Forelimb muscle (tissue), 1 donor: Measurements from ENCODE around the gene SGPL1. TPM values are rescaled to one million over a fixed set of nuclear protein-coding genes. Genes with fewer than 3 reads are reported as not detected.

Experiments
- DNase-seq: peaks from one replicate; pipeline ENCODE4 v3.0.0-alpha.2; 2013; ENCODE audit warnings: low read depth
- polyA plus RNA-seq: library from polyadenylated mRNA; unstranded; fragments of 120-200 nt; gene quantifications from one replicate; pipeline ENCODE4 v1.2.1, GENCODE V29; 2013; ENCODE audit not compliant: insufficient read length

Gene SGPL1
- polyA plus RNA-seq, 1 donor: 26.7 TPM

DNA sequence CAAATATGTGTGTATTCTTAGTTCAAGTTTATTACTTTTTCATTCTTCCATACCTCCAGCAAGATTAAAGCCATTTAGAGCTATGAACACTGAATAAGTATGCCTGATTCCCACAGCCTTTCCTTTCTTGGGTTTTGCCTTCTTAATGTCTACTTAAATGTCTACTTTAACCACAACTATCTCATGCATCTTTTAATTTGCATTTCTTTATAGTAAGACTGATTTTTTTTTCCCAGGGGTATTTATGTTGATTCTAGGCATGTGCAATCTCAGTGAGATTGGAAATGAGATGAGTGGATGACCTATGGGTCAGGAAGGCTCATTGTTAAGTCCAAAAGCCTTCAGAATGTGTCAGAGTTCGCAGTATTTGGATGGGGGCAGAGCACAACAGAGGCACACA lies 69.0 kb downstream of the SGPL1 start:
- DNase-seq: no peak

DNA sequence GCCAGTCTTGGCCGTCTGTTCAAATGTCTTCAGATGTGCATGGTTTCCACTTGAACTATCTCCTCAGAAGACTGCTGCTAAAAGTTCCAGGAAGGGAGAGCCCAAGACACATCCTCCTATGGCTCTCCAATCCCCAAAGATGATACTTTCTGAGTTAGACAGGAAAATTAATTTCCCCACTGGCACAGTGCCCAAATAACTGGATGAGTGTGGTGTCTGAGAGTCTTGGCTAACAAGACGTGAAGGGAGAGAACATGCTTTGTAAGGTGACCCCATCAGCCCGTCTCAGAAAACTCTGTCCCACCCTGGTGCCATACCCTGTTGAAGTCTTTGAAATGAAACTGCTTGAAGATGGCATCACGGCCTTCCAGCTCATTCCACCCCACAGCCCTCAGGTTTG lies 69.7 kb downstream of the SGPL1 start:
- DNase-seq: no peak

DNA sequence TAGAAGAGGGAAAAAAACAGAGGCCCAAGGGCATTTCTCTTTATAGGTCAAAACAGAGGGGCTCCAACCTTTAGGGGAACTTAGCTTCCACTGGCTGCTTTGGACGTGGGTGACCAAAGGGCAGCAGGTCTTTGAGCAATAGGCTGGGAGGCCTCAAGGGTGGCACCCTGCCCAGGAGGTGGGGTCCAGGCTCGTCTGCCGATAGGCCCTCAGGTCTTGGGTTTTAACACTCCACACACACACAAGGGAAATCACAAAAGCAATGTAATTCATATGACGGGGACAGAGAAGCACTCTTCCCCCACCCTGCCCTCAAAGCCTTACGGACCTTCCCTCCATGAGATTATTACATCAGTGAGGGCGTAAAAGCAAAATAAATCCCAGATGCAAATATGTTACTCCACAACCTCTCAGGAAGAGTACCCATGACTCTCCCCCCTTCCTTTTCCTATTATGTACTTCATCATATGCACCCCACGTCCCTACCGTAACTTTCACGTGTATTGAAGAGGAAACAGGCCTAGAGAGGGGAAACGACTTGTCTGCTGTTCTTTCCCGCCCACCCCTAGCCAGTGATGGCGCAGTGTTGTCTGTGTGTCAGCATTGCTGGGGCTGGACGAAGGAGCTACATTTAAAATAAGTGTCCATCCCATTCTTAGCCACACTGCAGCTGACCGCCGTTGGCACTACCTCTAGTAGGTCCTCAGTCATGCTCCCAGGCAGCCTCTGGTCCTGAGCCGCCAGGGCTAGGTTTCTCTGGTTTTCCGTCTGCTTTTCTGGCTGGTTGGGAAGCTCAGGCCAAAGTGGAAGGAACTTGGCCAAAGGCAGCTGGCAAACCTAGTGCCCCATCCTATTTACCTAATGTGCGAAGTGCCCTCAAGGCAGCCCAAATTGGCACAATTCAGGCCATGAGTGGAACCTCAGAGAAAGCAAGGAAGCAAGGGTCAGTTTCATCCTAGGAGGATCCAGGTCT lies 70.5 kb downstream of the SGPL1 start:
- no peak for DNase-seq

DNA sequence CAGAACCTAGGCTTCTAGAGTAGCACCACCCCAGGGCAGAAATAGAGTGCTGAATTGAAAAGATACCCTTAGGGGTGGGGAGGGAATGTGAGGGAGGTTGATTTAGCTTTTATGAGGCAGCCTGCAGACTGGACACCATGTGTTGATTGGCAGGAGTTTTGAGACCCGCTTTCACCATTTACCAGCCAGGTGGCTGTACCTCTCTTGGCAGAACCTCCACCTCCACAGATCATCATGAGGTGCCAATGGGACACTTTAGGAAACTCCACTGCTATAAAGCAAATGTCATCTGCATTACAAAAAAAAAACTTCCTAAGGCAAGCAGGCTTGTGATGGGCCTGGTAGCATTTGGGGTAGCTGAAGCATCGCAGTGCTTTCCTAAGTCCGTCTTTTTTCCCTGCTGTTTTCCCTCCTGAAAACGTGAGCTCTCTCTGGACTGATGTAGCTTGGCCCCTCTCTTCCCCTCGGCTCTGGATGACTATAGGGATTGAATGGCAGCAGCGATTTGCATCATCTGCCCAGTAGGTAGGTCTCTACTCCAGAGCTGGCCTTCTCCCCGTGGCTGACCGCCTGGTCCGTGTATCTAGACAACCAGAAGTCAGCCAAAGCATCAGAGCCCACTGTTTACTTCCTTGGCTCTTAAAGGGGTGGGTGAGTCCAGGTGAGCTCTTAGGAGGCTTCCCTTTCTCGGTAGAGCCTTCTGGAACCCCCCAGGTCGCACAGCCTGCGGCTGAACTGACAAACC lies 71.3 kb downstream of the SGPL1 start:
- no peak for DNase-seq

DNA sequence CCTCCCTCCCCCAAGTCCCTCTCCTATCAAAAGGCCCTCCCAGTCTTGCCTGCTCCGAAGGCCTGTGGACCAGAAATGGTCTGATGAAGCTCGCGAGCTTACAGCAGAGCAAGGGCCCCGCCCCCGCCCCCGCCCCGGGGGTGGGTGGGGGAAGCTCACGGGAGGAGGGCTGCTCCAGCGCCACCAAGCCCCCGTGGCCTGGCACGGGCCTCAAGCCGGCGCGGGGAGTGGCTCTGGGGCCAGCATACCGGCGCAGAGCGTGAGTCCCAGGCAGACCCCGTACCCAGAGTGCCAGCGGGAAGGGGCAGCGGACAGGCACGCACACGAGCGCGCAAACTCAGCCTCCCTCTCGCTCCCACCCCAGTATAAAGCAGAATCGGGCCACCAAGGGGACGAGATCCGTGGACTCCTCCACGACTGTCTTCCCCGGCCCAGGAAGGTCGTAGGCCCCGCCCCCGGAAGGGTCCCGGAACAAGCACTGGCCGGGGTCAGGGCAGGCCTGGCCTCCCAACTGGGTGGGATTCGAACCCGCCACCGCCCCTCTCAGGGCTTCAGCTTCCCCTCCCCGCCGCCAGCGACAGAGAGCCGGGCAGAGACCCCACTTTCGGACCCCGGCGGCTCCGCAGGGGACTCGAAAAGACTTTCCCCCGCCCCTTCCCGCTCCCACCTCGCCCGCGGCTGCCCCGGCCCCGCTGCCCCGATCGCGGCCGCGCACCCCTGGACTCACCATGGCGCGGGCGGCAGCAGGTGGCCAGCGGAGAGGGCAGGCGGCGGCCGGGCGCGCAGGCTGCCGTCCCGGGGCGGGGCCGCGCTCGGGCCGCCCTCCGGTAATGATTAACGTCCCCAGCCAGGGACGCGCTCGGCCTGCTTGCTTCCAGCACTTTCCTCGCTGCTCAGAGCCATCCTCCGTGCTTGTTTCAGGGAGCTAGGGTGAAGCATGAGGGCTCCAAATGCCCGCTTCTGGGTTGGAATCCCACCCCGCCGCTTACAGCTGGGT lies 72.4 kb downstream of the SGPL1 start, which contains the start of gene PCBD1:
Gene PCBD1 (minus strand): TSS at position 762 of the 997 bp plus-strand sequence. CDS start 32 bp downstream, at position 730.
- DNase-seq: peak; percentile 28

DNA sequence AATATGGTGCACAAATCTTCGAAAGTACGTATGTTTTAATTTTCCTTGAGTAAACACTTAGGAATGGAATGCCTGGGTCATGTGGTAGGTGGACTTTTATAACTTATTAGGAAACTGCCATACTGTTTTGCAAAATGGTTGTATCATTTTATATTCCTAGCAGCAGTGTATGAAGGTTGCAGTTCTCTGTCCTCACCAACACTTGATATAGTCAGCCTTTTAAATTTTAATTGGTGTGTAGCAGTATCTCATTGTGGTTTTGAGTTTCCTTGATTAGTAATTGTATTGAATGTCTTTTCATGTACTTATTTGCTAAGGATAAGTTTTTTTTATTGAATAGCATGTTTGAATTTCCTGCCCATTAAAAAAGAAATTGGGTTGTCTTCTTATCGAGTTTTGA lies 73.5 kb downstream of the SGPL1 start:
- DNase-seq: no peak

DNA sequence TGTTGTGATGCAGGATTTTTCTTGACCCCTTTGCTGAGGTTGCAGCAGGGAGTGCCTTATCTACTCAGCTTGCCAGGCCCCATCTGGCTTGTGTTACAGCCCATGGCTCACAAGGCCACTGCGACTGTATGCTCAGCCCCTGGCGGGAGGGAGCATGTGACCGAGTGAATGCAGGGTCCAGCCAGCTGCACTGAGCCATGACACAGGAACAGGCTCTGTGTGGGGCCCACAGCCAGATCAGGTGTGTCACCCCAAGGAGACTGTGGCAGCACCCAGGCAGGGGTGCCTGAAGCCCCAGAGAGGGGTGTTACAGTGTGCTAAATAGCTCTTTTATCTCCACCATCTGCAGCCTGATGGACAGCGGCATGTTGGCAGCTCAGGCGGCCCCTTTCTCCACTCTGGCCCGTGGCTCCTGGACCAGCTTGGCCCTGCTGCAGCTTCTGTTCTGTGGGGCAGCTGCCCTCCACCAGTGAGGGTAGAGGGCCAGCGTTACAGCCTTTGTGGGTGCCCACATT lies 75.2 kb downstream of the SGPL1 start:
- DNase-seq: no peak

DNA sequence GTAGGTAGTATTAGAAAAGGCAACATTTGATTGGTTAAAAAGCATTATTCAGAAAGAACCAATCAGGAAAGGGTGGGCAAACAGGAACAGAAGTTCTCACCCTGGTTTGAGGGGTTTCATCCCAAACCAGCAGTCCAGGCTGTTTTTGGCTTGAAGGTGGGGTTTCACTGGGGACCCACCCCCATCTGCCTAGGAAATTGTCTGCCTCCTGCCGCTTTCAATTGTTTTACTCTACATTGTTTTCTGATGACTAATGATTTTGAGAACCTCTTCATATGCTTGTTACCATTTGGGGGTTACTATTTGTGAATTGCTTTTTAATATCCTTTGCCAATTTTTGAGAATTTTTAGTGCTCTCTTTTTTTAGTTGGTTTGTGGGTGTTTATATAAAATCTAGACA lies 75.9 kb downstream of the SGPL1 start:
- no peak for DNase-seq

DNA sequence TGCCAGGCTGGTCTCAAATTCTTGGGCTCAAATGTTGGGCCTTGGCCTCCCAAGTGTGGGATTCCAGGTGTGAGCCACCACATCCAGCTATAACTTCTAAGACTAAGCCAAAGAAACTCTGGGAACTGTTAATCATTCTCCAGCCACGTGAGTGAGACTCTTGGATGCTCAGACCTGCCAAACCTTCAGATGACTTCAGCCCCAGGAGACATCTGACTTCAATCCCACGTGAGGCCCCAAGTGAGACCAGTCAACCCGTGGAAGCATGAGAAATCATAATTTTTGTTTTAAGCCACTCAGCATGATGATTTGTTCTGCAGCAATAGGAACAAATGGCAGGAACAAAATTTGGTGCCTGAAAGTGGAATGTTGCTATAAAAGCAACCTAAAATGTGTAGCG lies 76.9 kb downstream of the SGPL1 start:
- no peak for DNase-seq

DNA sequence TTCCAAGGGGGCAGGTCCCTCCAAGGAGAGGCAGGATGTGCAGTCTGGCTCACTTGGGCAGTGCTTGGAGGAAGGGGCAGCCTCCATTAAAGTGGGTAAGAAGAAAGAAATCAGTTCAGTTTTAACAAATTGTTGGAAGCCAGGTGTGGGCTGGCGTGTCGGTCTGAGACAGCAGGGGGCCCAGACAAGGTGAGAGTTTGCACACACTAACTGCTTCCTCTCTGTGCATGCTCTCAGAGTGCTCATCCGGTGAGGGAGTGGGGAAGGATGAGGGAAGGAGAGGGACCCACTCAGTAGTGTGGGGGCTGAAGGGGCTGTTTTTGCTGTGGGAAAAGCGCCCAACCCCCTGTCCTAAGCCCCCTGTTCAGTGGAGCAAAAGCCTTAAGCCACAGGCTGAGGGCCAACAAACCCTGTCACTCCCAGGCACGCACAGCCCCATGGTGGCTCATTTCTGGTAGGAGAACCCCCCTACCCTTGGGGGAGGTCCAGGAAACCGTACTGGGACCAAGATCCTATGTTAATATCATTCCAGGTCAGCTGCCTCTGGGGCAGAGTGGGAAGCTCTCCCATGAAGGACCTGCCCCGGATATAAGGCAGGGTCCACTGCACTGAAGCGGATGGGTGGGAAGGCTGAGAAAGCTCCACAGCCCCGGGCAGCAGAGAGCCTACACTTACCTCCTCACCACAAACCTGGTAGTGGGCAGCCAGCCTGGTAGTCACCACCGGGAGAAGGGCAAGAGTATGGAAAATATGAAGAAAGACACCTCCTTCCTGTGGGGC lies 77.7 kb downstream of the SGPL1 start:
- no peak for DNase-seq

DNA sequence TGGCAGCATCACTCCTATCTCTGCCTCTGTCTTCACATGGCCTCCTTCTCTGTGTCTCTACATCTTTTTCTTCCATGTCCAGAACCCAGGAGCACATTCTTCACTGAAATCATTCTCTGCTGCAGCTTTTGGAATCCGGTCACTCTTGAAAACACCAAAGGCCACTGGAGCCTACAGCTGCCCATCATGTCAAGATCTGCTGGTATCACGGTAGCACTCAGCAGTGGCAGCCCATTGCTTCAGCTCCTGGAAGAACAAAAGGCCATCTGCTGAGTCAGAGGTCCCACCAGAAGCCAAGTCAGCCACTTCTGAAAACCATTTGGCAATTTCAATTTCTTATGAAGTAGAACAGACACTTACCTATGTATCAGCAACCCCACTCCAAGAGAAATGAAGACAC lies 78.7 kb downstream of the SGPL1 start:
- DNase-seq: no peak

DNA sequence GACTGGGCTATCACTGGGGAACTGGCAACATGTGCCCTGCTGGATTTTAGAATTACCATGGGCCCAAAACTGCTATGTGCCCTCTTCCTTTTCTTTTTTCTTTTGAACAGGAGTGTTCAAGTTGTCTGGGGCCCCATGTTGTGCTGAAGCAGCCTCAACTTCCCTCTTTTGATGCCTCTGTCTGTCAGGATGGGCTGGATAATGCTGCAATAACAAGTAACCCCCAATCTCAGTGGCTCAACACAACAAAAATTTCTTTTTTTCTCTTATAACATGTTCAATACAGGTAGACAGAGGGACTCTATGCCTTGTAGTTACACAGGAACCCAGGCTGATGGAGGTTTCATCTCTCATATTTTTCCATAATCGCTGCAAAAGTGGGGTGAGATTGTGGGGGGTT lies 80.8 kb downstream of the SGPL1 start:
- no peak for DNase-seq

DNA sequence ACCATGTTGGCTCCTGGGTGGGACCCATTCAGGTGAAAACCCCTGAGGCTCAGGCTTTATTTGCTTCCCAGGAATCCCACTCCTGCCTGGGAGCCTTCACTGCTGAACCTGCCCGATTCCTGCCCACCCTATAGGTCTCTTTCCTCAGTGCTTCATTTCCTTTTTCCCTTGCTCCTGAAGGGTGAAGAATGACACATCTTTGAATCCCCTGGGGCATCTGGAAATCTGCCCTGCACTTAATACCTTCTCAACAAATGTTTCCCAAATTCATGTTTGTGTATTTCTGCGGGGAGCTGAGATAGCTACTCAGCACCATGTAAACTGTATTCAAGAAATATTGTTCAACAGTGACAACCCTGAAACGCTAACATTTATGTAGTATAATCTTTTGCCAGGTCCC lies 82.9 kb downstream of the SGPL1 start:
- no peak for DNase-seq

DNA sequence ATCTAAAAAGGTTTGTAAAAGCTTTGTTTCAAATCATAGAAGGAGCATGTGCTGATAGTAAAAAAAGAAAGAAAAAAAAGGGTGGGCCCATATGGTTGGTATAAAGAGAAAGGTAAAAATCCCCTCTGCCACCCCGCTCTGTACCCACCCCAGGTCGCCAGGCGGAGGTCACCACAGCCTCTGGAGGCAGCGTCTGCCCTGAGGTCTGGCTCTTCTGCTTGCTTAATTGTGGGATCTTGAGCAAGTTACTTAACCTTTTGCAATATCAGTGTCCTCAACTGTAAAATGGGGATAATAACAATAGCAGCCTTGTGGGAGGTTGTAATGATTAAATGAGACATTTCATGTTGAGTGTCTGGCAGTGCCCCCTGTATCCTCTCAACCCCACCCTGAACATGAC lies 83.3 kb downstream of the SGPL1 start:
- DNase-seq: no peak

DNA sequence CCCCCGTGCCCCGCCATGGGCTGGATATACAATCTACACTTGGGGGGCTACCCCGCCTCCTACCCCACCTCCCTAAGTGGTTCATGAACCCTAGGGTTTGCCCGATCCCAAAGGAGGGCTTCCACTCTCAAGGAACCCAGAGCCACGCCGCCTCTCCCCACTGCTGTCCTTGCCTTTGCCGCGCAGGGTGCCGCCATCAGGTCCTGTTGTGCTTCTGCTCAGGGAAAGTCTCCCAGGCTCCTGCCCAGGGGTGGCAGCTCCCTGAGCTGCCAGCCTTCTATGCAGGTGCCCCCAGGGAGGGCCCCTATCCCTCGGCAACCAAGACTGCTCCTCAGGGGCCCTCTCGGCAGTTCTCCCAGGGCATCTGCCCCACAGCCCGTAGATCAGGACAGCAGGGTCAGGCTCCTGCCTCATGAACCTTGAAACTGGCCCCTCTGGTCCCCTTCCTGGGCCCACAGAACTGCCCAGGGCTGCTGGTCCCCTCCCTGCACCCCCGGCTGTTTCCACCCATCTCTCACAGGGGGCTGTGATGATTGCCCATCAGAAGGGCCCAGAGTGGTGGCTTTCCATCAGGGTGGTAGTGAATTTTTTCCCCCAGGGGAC lies 85.6 kb downstream of the SGPL1 start:
- DNase-seq: no peak

DNA sequence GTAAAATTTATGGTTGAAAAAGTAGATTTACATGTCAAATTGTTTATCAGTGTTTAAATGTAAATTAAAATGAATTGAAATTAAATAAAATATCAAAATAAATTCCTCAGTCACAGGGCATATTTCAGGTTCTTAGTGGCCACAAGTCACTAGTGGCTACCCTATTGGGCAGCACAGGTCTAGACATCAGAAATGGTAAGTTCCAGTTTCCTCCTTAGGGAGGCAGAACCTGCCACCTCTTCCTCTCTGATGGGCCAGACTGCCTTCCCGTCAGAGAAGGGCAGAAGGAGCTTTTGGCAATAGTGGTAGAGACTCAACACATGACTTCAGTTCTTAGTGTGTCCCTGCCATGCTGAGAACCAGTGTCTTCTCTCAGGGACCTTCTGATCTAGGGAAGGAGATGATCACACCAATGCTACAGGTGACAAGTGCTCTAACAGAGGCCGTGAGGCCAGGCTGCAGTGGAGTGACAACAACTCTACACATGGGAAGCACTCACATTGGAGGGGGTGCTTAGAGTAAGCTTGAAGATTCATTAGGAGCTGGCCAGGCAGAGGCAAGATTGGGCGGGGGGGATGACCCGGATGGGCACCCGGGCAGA lies 87.0 kb downstream of the SGPL1 start:
- no peak for DNase-seq

DNA sequence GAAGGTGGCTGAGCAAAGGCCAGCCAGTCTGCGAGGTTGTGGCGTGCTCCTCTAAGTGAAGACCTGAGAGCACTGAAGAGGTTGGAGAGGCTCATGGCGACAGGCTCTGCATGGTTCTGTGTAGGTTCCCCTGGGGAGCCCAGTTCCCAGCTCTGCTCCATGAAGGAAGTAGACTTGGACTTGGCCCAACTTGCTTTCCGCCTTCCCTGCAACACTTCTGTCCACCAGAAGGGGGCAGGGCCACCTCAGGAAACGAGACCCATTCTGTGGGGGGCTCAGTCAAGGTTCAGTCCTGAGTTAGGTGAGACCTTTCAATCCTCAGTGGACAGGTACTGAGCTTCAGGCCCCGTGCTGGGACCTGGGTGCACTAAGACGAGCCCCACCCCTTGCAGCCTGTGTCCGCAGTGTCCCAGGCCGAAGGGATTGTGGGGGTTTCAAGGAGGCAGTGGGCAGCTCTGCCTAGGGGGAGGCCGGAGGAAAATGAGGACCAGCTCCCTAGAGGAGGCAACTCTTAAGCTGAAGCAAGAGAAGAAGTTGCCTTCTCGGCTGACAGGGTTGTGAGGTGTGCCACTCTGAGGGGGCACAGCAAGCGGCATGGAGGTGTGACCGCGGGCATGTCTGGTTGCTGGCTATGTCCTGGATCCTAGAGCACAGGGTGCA lies 87.6 kb downstream of the SGPL1 start:
- DNase-seq: peak; percentile 39

DNA sequence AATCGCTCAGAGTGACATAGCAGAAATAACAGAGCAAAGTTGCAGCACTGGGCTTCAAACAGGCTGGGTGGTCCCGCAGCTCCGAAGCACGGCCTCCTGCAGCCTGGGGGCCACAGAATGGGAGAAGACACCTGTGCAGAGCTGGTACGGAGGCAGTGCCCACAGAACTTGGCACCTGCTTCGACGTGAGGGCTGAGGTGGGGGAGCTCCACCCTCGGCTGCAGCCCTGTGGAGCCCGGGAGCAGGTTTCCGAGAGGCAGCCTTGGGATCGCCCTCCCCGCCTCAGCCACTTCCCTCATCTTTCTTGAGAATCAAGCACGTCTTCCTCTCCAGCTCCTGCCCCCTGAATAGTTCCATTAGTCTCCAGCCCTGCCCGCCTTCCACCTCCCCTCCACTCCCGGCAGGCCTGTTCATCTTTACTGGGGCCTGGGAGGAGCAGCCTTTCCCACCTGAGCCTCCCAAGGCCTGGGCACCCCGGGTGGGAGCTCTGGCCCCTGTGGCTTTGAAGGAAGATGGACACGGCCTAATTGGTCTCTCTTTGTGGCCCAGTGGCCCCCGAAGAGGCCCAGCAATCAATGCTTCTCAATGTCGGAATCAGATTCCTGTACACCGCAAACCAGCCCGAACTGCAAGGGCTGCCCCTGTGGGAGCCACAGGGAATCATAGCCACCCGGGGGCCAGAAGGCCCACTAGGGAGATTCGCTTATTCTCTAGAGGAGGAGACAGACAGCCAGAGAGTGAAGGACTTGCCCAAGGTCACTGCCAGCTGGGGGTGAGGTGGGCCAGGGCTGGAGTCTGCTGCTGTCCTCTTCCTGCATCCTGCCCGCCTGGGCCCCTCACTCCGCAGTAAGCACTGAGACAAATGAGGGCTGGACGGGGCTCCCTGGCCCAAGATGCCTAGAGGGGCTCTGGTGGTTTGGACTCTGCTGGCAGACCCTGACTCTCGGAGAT lies 89.6 kb downstream of the SGPL1 start:
- DNase-seq: no peak
